Neural cell (in vitro differentiated cells): Measurements from ENCODE around the gene TBC1D32. TPM values are rescaled to one million over a fixed set of nuclear protein-coding genes. Genes with fewer than 3 reads are reported as not detected.

Experiments
- H2AFZ ChIP-seq: fragments of 200-600, 300-800 bp; sonication (generic), shearing (Covaris generic); 2 replicates; pipeline ENCODE4 v1.6.0; 2014; ENCODE audit warnings: low read depth, mild to moderate bottlenecking, antibody characterized with exemption, low read length, moderate library complexity
- H3F3A ChIP-seq: fragments of 200-600 bp; shearing (Covaris generic); 2 replicates; pipeline ENCODE4 v1.6.1; 2016; ENCODE audit warnings: mild to moderate bottlenecking, moderate library complexity, mixed read lengths, antibody characterized with exemption, low read length; ENCODE audit not compliant: insufficient read depth, poor library complexity, severe bottlenecking
- H3K27ac ChIP-seq: fragments of 200-600, 300-800 bp; sonication (generic), shearing (Covaris generic); 2 replicates; pipeline ENCODE4 v1.5.1; 2014; ENCODE audit warnings: mild to moderate bottlenecking, low read length, moderate library complexity
- H3K27me3 ChIP-seq: fragments of 300-800, 200-600 bp; sonication (generic), shearing (Covaris generic); 2 replicates; pipeline ENCODE4 v1.6.0; 2014; ENCODE audit warnings: mild to moderate bottlenecking, low read depth, low read length, moderate library complexity; ENCODE audit not compliant: insufficient read depth
- H3K36me3 ChIP-seq: fragments of 300-800, 200-600 bp; sonication (generic), shearing (Covaris generic); 2 replicates; pipeline ENCODE4 v1.5.1; 2014; ENCODE audit warnings: mild to moderate bottlenecking, antibody characterized with exemption, low read length, moderate library complexity; ENCODE audit not compliant: insufficient read depth
- H3K4me2 ChIP-seq: fragments of 300-800, 200-600 bp; sonication (generic), shearing (Covaris generic); 2 replicates; pipeline ENCODE4 v1.6.0; 2014; ENCODE audit warnings: mild to moderate bottlenecking, low read length
- H3K4me3 ChIP-seq: fragments of 300-800, 200-600 bp; sonication (generic), shearing (Covaris generic); 2 replicates; pipeline ENCODE4 v1.5.1; 2014; ENCODE audit warnings: mild to moderate bottlenecking, low read length, moderate library complexity
- H3K79me2 ChIP-seq: fragments of 200-600 bp; shearing (Covaris generic); replicated peaks from 2 replicates; pipeline ENCODE4 v1.6.0; 2014; ENCODE audit warnings: mild to moderate bottlenecking, low read length, moderate library complexity; ENCODE audit not compliant: insufficient read depth
- H3K9ac ChIP-seq: fragments of 300-800, 200-600 bp; sonication (generic), shearing (Covaris generic); 2 replicates; pipeline ENCODE4 v1.6.1; 2016; ENCODE audit warnings: mild to moderate bottlenecking, low read length, mixed read lengths
- H3K9me2 ChIP-seq: fragments of 200-600 bp; shearing (Covaris generic); 2 replicates; pipeline ENCODE4 v1.6.1; 2016; ENCODE audit warnings: mild to moderate bottlenecking, low read length, mixed read lengths; ENCODE audit not compliant: insufficient read depth
- H3K9me3 ChIP-seq: fragments of 200-600, 300-800 bp; sonication (generic), shearing (Covaris generic); 2 replicates; pipeline ENCODE4 v1.6.1; 2016; ENCODE audit warnings: mild to moderate bottlenecking, mixed run types, low read length, moderate library complexity, mixed read lengths
- H4K20me1 ChIP-seq: fragments of 200-600 bp; shearing (Covaris generic); 2 replicates; pipeline ENCODE4 v1.6.1; 2016; ENCODE audit warnings: mild to moderate bottlenecking, mixed run types; ENCODE audit not compliant: insufficient read depth
- EP300 ChIP-seq: fragments of 450-650 bp; conservative IDR thresholded peaks from 2 replicates; pipeline ENCODE4 v1.6.1; 2014; ENCODE audit warnings: antibody characterized with exemption, mild to moderate bottlenecking, moderate library complexity; ENCODE audit not compliant: poor library complexity, severe bottlenecking
- EZH2 ChIP-seq: fragments of 200-600, 300-800 bp; shearing (Covaris generic), sonication (generic); IDR thresholded peaks from 2 replicates; pipeline ENCODE4 v1.6.1; 2014; ENCODE audit warnings: antibody characterized with exemption, low read length, borderline replicate concordance, mild to moderate bottlenecking; ENCODE audit not compliant: insufficient read depth, poor library complexity, severe bottlenecking
- MXI1 ChIP-seq: fragments of 450-650 bp; conservative IDR thresholded peaks from 2 replicates; pipeline ENCODE4 v1.6.1; 2014; ENCODE audit warnings: antibody characterized with exemption, mild to moderate bottlenecking; ENCODE audit not compliant: poor library complexity, severe bottlenecking
- POLR2AphosphoS5 ChIP-seq: IDR thresholded peaks from 2 replicates; pipeline ENCODE4 v1.6.1; 2012
- RAD21 ChIP-seq: fragments of 450-650 bp; conservative IDR thresholded peaks from 2 replicates; pipeline ENCODE4 v1.6.1; 2014; ENCODE audit warnings: antibody characterized with exemption, mild to moderate bottlenecking, moderate library complexity
- SMC3 ChIP-seq: fragments of 450-650 bp; conservative IDR thresholded peaks from 2 replicates; pipeline ENCODE4 v1.6.1; 2014; ENCODE audit warnings: antibody characterized with exemption, mild to moderate bottlenecking, moderate library complexity; ENCODE audit not compliant: poor library complexity
- TAF1 ChIP-seq: IDR thresholded peaks from 2 replicates; pipeline ENCODE4 v1.6.1; 2012; ENCODE audit warnings: low read depth
- polyA plus RNA-seq: library from polyadenylated mRNA; depleted of rRNA; stranded (reverse); fragments of >200 nt; gene quantifications from 2 replicates; pipeline ENCODE4 v1.2.3, GENCODE V29; 2014
- TF ChIP-seq, protein P1 (sequence below): fragments of 450-650 bp; IDR thresholded peaks from 2 replicates; pipeline ENCODE4 v1.5.1; 2014; ENCODE audit warnings: antibody characterized with exemption, mild to moderate bottlenecking, moderate library complexity; ENCODE audit not compliant: poor library complexity, severe bottlenecking
- TF ChIP-seq, protein P2 (sequence below): IDR thresholded peaks from 2 replicates; pipeline ENCODE4 v1.6.1; 2012; ENCODE audit warnings: borderline replicate concordance

TBC1D32 gene
- polyA plus RNA-seq, 1 donor from 2014 or later: 33.2 TPM

- Histone ChIP-seq H3K36me3 (no peaks in the 10 kb centered on the region), H3K9ac (no peak overlapping the region), H3K9me3 (no peaks in the 10 kb centered on the region), H2AFZ (no peak overlapping the region), H3K9me2 (no peaks in the 10 kb centered on the region), H4K20me1 (no peaks in the 10 kb centered on the region), H3K27ac (no peak overlapping the region), H3K79me2 (no peaks in the 10 kb centered on the region), H3K27me3 (no peaks in the 10 kb centered on the region), H3F3A (no peaks in the 10 kb centered on the region), H3K4me3 (no peak overlapping the region), H3K4me2 (no peak overlapping the region)
- TF ChIP-seq, protein P1, sequence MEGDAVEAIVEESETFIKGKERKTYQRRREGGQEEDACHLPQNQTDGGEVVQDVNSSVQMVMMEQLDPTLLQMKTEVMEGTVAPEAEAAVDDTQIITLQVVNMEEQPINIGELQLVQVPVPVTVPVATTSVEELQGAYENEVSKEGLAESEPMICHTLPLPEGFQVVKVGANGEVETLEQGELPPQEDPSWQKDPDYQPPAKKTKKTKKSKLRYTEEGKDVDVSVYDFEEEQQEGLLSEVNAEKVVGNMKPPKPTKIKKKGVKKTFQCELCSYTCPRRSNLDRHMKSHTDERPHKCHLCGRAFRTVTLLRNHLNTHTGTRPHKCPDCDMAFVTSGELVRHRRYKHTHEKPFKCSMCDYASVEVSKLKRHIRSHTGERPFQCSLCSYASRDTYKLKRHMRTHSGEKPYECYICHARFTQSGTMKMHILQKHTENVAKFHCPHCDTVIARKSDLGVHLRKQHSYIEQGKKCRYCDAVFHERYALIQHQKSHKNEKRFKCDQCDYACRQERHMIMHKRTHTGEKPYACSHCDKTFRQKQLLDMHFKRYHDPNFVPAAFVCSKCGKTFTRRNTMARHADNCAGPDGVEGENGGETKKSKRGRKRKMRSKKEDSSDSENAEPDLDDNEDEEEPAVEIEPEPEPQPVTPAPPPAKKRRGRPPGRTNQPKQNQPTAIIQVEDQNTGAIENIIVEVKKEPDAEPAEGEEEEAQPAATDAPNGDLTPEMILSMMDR: no peak
- TF ChIP-seq RAD21 (no peak), EP300 (no peak), EZH2 (no peak), SMC3 (no peak), TAF1 (no peak), MXI1 (no peak), POLR2AphosphoS5 (no peak)
- TF ChIP-seq, protein P2, sequence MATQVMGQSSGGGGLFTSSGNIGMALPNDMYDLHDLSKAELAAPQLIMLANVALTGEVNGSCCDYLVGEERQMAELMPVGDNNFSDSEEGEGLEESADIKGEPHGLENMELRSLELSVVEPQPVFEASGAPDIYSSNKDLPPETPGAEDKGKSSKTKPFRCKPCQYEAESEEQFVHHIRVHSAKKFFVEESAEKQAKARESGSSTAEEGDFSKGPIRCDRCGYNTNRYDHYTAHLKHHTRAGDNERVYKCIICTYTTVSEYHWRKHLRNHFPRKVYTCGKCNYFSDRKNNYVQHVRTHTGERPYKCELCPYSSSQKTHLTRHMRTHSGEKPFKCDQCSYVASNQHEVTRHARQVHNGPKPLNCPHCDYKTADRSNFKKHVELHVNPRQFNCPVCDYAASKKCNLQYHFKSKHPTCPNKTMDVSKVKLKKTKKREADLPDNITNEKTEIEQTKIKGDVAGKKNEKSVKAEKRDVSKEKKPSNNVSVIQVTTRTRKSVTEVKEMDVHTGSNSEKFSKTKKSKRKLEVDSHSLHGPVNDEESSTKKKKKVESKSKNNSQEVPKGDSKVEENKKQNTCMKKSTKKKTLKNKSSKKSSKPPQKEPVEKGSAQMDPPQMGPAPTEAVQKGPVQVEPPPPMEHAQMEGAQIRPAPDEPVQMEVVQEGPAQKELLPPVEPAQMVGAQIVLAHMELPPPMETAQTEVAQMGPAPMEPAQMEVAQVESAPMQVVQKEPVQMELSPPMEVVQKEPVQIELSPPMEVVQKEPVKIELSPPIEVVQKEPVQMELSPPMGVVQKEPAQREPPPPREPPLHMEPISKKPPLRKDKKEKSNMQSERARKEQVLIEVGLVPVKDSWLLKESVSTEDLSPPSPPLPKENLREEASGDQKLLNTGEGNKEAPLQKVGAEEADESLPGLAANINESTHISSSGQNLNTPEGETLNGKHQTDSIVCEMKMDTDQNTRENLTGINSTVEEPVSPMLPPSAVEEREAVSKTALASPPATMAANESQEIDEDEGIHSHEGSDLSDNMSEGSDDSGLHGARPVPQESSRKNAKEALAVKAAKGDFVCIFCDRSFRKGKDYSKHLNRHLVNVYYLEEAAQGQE: no peak
These were observed 15.3 kb upstream of the TBC1D32 start for GRCh38 chr6:121349596-121349995.

- Histone ChIP-seq H3K79me2 (no peaks in the 10 kb centered on the region), H2AFZ (no peak overlapping the region), H3K36me3 (no peaks in the 10 kb centered on the region)
These were observed 13.2 kb upstream of the TBC1D32 start for GRCh38 chr6:121347484-121347883.

More at GRCh38 chr6:121347484-121347883, 13.2 kb upstream of the TBC1D32 start:
- H3K9me2 ChIP-seq: no peaks in the 10 kb centered on the region
- no peaks in the 10 kb centered on the region for H4K20me1 ChIP-seq
- H3F3A ChIP-seq: no peaks in the 10 kb centered on the region
- no peak overlapping the region for H3K27ac ChIP-seq
- no peak overlapping the region for H3K4me3 ChIP-seq
- TF ChIP-seq SMC3 (no peak), POLR2AphosphoS5 (no peak), EP300 (no peak), TAF1 (no peak), EZH2 (no peak), MXI1 (no peak), RAD21 (no peak)
- TF ChIP-seq, protein P1: no peak
- TF ChIP-seq, protein P2: no peak
- H3K27me3 ChIP-seq: no peaks in the 10 kb centered on the region
- H3K9ac ChIP-seq: no peak overlapping the region
- no peaks in the 10 kb centered on the region for H3K9me3 ChIP-seq
- no peak overlapping the region for H3K4me2 ChIP-seq
